K562 (cell line): Measurements from ENCODE around the gene SLC29A2. TPM values are rescaled to one million over a fixed set of nuclear protein-coding genes. Genes with fewer than 3 reads are reported as not detected.

ENCODE experiments used
- ATAC-seq: fragments of 200-7000 bp; cut with Tn5 transposase; 3 replicates; pipeline ENCODE4 v1.9.1; 2020; ENCODE audit warnings: moderate library complexity
- BruUV-seq: library from RNA; stranded (reverse); fragments of 400-500 nt; replicated peaks from 2 replicates; lab custom pipeline; 2021; lab: Mats Ljungman, UMichigan
- CTCF ChIA-PET: fragments of 300-600 bp; formaldehyde crosslinking; extraction: SDS; loops from one replicate; lab custom pipeline; 2021; ENCODE audit warnings: low intra/inter-chr PET ratio; lab: Yijun Ruan, JAX
- POLR2A ChIA-PET: fragments of 300-600, 350-650 bp; sonication (Branson Sonifier 250); formaldehyde crosslinking; extraction: SDS; loops from one replicate; lab custom pipeline; 2021; ENCODE audit warnings: antibody characterized with exemption, inconsistent platforms; lab: Yijun Ruan, JAX
- DNase-seq, 4 experiments: peaks; one replicate each; pipeline versions ENCODE4 v3.0.0 to v3.0.0-alpha.2; 2011 to 2018; ENCODE audit warnings: low spot score in 3 of 4, mixed read lengths in 3 of 4; ENCODE audit errors: extremely low read depth in 1 of 4
- FAIRE-seq: peaks from 2 replicates; lab custom pipeline; 2011; peaks lifted over from hg19 to GRCh38; lab: Jason Lieb, UNC
- H2AFZ ChIP-seq: 2 replicates; pipeline ENCODE4 v1.6.0; 2011; ENCODE audit warnings: low read depth, low read length, control low read depth, inconsistent platforms
- H3K27ac ChIP-seq: fragments of 200-600 bp; 3 replicates; pipeline ENCODE4 v1.8.0; 2011; ENCODE audit warnings: low read depth, mild to moderate bottlenecking, control low read depth, inconsistent platforms, low read length, moderate library complexity, mixed read lengths; ENCODE audit errors: extremely low read depth
- H3K27me3 ChIP-seq, 2 experiments: fragments of 300-600 bp in 1 of 2; 2 replicates in 1 of 2; 3 replicates in 1 of 2; pipeline versions ENCODE4 v1.6.0 to v1.8.0; 2011; ENCODE audit warnings: inconsistent platforms in 2 of 2, low read length in 2 of 2, mild to moderate bottlenecking in 1 of 2, mixed read lengths in 1 of 2, moderate library complexity in 1 of 2; ENCODE audit not compliant: control insufficient read depth in 2 of 2, insufficient read depth in 2 of 2
- H3K36me3 ChIP-seq: fragments of 300-600 bp; 3 replicates; pipeline ENCODE4 v1.8.0; 2011; ENCODE audit warnings: mild to moderate bottlenecking, low read length, inconsistent platforms; ENCODE audit not compliant: control insufficient read depth, insufficient read depth
- H3K4me1 ChIP-seq, 2 experiments: fragments of 200-600 bp in 1 of 2; replicated peaks in 1 of 2; 2 replicates in 1 of 2; 3 replicates in 1 of 2; pipeline versions ENCODE4 v1.5.1 to v1.8.0; 2011; ENCODE audit warnings: inconsistent platforms in 2 of 2, low read length in 2 of 2, mild to moderate bottlenecking in 1 of 2, mixed read lengths in 1 of 2, moderate library complexity in 1 of 2; ENCODE audit not compliant: control insufficient read depth in 2 of 2, insufficient read depth in 2 of 2
- H3K4me2 ChIP-seq: 2 replicates; pipeline ENCODE4 v1.6.1; 2011; ENCODE audit warnings: low read length, control low read depth, inconsistent platforms, mixed read lengths; ENCODE audit not compliant: insufficient read depth
- H3K4me3 ChIP-seq: fragments of 200-600 bp; sonication (generic), shearing (Covaris generic); 2 replicates; pipeline ENCODE4 v1.5.1; 2016; ENCODE audit warnings: control low read depth, inconsistent platforms
- H3K79me2 ChIP-seq: fragments of 200-600 bp; 3 replicates; pipeline ENCODE4 v1.8.0; 2011; ENCODE audit warnings: low read length, inconsistent platforms; ENCODE audit not compliant: control insufficient read depth, insufficient read depth
- H3K9ac ChIP-seq, 2 experiments: 2 replicates each; pipeline versions ENCODE4 v1.6.0 to v1.6.1; 2011; ENCODE audit warnings: low read depth in 2 of 2, low read length in 2 of 2, control low read depth in 1 of 2, inconsistent platforms in 1 of 2, mild to moderate bottlenecking in 1 of 2, mixed read lengths in 1 of 2; ENCODE audit not compliant: insufficient read depth in 1 of 2
- H3K9me1 ChIP-seq: one replicate; pipeline ENCODE4 v1.6.0; 2011; ENCODE audit warnings: inconsistent platforms, mild to moderate bottlenecking, low read length, moderate library complexity; ENCODE audit not compliant: control insufficient read depth, insufficient read depth
- H3K9me3 ChIP-seq: replicated peaks from 2 replicates; pipeline ENCODE4 v1.5.1; 2011; ENCODE audit warnings: low read depth, low read length, inconsistent platforms; ENCODE audit not compliant: control insufficient read depth, insufficient read depth
- H4K20me1 ChIP-seq: replicated peaks from 2 replicates; pipeline ENCODE4 v1.6.1; 2011; ENCODE audit warnings: low read length, inconsistent platforms, mixed read lengths; ENCODE audit not compliant: control insufficient read depth, insufficient read depth
- CLOCK ChIP-seq: fragments of 250-450 bp; sonication (Bioruptor Pico); IDR thresholded peaks from 2 replicates; pipeline ENCODE4 v1.4.0; 2020; ENCODE audit warnings: mild to moderate bottlenecking, moderate library complexity, borderline replicate concordance
- EHMT2 ChIP-seq: fragments of 450-650 bp; IDR thresholded peaks from 2 replicates; pipeline ENCODE4 v1.6.1; 2018; ENCODE audit warnings: antibody characterized with exemption
- ELF4 ChIP-seq: fragments of 450-650 bp; formaldehyde crosslinking; IDR thresholded peaks from 2 replicates; pipeline ENCODE4 v1.4.0; 2022; ENCODE audit warnings: missing genetic modification characterization
- KLF6 ChIP-seq: fragments of 250-450 bp; sonication (Bioruptor Pico); IDR thresholded peaks from 2 replicates; pipeline ENCODE4 v1.4.0; 2020; ENCODE audit warnings: mild to moderate bottlenecking, moderate library complexity, borderline replicate concordance
- POLR2AphosphoS5 ChIP-seq: IDR thresholded peaks from 2 replicates; pipeline ENCODE4 v1.6.1; 2011; ENCODE audit warnings: mild to moderate bottlenecking, low read depth, low read length, moderate library complexity; ENCODE audit not compliant: control insufficient read depth, insufficient read depth
- RB1 ChIP-seq: fragments of 450-650 bp; IDR thresholded peaks from 2 replicates; pipeline ENCODE4 v1.6.1; 2017; ENCODE audit warnings: low read depth, mild to moderate bottlenecking
- SNRNP70 ChIP-seq: fragments of 200-400 bp; formaldehyde crosslinking; optimal IDR thresholded peaks from 2 replicates; pipeline ENCODE3; 2017; ENCODE audit warnings: low read depth, low read length
- USF1 ChIP-seq: sonication (generic); formaldehyde crosslinking; IDR thresholded peaks from 2 replicates; pipeline ENCODE4 v1.9.0; 2022; ENCODE audit warnings: mild to moderate bottlenecking, missing genetic modification reagents
- WGBS: fragments of 100-300 bp; shearing (Covaris generic); methylation state at CpG from one replicate; pipeline ENCODE4 v1.1.6; 2016; ENCODE audit warnings: low coverage, mixed read lengths; ENCODE audit not compliant: insufficient coverage; ENCODE audit errors: missing lambda C conversion rate; 5-methylcytosine and 5-hydroxymethylcytosine counted together
- in situ Hi-C: fragments of 300-500 bp; cut with MboI; formaldehyde crosslinking; loops from 4 replicates; pipeline ENCODE4 v1.15.0; 2018; ENCODE audit warnings: inconsistent platforms, mixed read lengths
- intact Hi-C: fragments of 100-400 bp; cut with micrococcal nuclease; formaldehyde crosslinking; loops from 2 replicates; pipeline ENCODE4 v1.14.2; 2022
- polyA plus RNA-seq, 8 experiments: library from polyadenylated mRNA; depleted of rRNA in 4 of 8; stranded (reverse) in 5 of 8; unstranded in 3 of 8; fragments of >200 nt; fragmentation: Nextera tagmentation in 2 of 8; fragmentation: Illumina TruSeq in 1 of 8; extraction: Ambion mirVana in 2 of 8; extraction: Trizol in 1 of 8; gene quantifications; 2 replicates each; pipeline versions ENCODE4 v1.2.1 to v1.2.3, GENCODE V29; 2011 to 2014; ENCODE audit warnings: inconsistent platforms in 1 of 8, missing spikeins in 1 of 8
- total RNA-seq, 7 experiments: library from RNA; depleted of rRNA in 6 of 7; stranded (reverse); fragments of >200 nt in 6 of 7; fragmentation: Illumina TruSeq in 2 of 7; extraction: Trizol in 2 of 7; gene quantifications; 2 replicates each; pipeline versions ENCODE4 v1.2.1 to v1.2.3, GENCODE V29; 2011 to 2021; ENCODE audit warnings: low replicate concordance in 1 of 7
- TF ChIP-seq, protein P1 (sequence below), 2 experiments: fragments of 450-650 bp; formaldehyde crosslinking in 1 of 2; IDR thresholded peaks; 2 replicates each; pipeline versions ENCODE4 v1.4.0 to v1.6.1; 2014 to 2020; ENCODE audit warnings: mild to moderate bottlenecking in 2 of 2, borderline replicate concordance in 1 of 2, low read depth in 1 of 2

SLC29A2 gene
- total and polyA plus RNA-seq, 9 of the 15 experiments (the other 6 are each of a cell fraction or from before 2014, with no cell fraction given), result 2.4 to 48.6 (median 14.2) TPM

DNA sequence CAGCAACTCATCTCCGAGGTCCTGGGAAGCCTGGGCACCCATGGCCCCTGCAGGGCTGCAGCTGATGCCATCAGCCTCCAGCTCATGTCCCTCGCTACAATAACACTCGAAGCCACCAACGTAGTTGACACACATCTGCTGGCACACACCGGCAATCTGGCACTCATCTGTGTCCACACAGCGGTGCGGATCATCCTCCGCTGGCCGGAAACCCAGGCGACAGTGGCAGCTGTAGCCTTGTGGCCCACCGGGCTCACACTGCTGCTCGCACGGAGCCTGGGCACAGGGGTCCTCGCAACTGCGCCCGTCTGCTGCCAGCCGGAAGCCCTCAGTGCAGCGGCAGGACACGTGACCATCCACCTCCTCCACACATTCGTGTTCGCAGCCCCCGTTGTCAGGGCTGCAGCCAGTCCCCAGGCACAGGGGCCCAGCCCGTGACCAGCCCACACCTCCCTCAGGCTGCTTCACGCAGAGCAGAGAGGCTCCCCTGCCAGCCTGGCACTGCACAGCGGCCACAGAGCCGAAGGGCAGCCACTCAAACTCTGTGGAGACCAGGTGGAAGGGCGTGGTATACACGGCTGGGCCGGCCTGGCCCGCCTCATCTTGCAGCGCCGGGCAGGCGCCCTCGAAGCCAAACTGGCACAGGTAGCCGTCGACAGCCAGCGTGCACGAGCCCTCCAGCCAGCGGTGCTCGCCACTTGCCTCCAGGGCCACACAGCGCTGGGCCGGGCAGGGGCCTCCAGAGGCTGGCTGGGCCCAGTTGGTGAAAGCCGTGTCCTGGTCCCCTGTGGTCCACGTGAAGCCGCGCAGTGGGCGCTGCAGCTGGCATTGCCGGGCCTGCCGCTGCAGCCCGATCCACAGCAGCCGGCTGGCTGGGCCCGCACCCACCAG lies 55.4 kb downstream of the SLC29A2 start:
- H3K4me3 ChIP-seq, result no peak overlapping the region
- no peak overlapping the region for H2AFZ ChIP-seq
- no peak overlapping the region for H3K4me2 ChIP-seq
- in situ Hi-C loops (no loop called here), intact Hi-C loops (no loop called here)
- H3K79me2 ChIP-seq, result no peaks in the 10 kb centered on the region
- CTCF ChIA-PET, result no interaction called here
- POLR2A ChIA-PET, result interaction anchor here (0.5 kb wide), 1 partner anchor 11 kb away, joined by 3 read pairs; no protein-coding TSS in a partner anchor
- H3K9me3 ChIP-seq, result no peaks in the 10 kb centered on the region
- BruUV-seq, result no TSS peak
- no peaks in the 10 kb centered on the region for H4K20me1 ChIP-seq
- H3K36me3 ChIP-seq, result no peaks in the 10 kb centered on the region
- ATAC-seq, result no peak
- peak overlapping the region in 1 of 2 experiments; percentile 50; a peak in 2 of 4 replicates for H3K9ac ChIP-seq
- no peak for DNase-seq
- H3K4me1 ChIP-seq, result peaks cover 9 to 66% of the 10 kb centered on the region in 2 experiments
- no peak overlapping the region for H3K27ac ChIP-seq
- no peaks in the 10 kb centered on the region for H3K27me3 ChIP-seq
- H3K9me1 ChIP-seq, result no peaks in the 10 kb centered on the region
- WGBS, result 67% methylated on average over 43 of the region's 52 CpGs
- FAIRE-seq, result no peak
- TF ChIP-seq USF1 (CRISPR knock-in tag) (peak; percentile 72), RB1 (no peak), POLR2AphosphoS5 (no peak), ELF4 (CRISPR knock-in tag) (no peak), SNRNP70 (no peak), KLF6 (no peak), EHMT2 (no peak), CLOCK (CRISPR knock-in tag) (no peak)
- TF ChIP-seq, protein P1, sequence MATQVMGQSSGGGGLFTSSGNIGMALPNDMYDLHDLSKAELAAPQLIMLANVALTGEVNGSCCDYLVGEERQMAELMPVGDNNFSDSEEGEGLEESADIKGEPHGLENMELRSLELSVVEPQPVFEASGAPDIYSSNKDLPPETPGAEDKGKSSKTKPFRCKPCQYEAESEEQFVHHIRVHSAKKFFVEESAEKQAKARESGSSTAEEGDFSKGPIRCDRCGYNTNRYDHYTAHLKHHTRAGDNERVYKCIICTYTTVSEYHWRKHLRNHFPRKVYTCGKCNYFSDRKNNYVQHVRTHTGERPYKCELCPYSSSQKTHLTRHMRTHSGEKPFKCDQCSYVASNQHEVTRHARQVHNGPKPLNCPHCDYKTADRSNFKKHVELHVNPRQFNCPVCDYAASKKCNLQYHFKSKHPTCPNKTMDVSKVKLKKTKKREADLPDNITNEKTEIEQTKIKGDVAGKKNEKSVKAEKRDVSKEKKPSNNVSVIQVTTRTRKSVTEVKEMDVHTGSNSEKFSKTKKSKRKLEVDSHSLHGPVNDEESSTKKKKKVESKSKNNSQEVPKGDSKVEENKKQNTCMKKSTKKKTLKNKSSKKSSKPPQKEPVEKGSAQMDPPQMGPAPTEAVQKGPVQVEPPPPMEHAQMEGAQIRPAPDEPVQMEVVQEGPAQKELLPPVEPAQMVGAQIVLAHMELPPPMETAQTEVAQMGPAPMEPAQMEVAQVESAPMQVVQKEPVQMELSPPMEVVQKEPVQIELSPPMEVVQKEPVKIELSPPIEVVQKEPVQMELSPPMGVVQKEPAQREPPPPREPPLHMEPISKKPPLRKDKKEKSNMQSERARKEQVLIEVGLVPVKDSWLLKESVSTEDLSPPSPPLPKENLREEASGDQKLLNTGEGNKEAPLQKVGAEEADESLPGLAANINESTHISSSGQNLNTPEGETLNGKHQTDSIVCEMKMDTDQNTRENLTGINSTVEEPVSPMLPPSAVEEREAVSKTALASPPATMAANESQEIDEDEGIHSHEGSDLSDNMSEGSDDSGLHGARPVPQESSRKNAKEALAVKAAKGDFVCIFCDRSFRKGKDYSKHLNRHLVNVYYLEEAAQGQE (IDR thresholded peaks at IDR 0.05; ENCODE audit: borderline replicate concordance), result no peak
- TF ChIP-seq, protein P1 (CRISPR knock-in tag; IDR thresholded peaks at IDR 0.05; ENCODE audit: low read depth), result no peak
